GM23338 (cell line): ENCODE measurements around the gene NVL. TPM values are rescaled to one million over a fixed set of nuclear protein-coding genes. Genes with fewer than 3 reads are reported as not detected.

ENCODE experiments used
- ATAC-seq: fragments of 200-7000 bp; cut with Tn5 transposase; 3 replicates; pipeline ENCODE4 v1.9.1; 2020
- DNase-seq: peaks from one replicate; pipeline ENCODE4 v3.0.0-alpha.2; 2015; ENCODE audit warnings: low spot score
- H2AFZ ChIP-seq: fragments of 200-600 bp; sonication (generic); 2 replicates; pipeline ENCODE4 v1.8.0; 2016; ENCODE audit warnings: antibody characterized with exemption, mild to moderate bottlenecking, moderate library complexity
- H3F3A ChIP-seq: fragments of 200-600 bp; sonication (generic); replicated peaks from 2 replicates; pipeline ENCODE4 v1.8.0; 2017; ENCODE audit warnings: antibody characterized with exemption, mixed run types, low read depth
- H3K27ac ChIP-seq: fragments of 200-600 bp; sonication (generic); 2 replicates; pipeline ENCODE4 v1.6.1; 2016; ENCODE audit warnings: low read depth
- H3K27me3 ChIP-seq: fragments of 200-600 bp; sonication (generic); 2 replicates; pipeline ENCODE4 v1.8.0; 2016; ENCODE audit warnings: mild to moderate bottlenecking, mixed run types, moderate library complexity; ENCODE audit not compliant: insufficient read depth
- H3K36me3 ChIP-seq: fragments of 200-600 bp; sonication (generic); 2 replicates; pipeline ENCODE4 v1.8.0; 2016; ENCODE audit warnings: mild to moderate bottlenecking; ENCODE audit not compliant: insufficient read depth
- H3K4me1 ChIP-seq: fragments of 200-600 bp; sonication (generic); 2 replicates; pipeline ENCODE4 v1.8.0; 2016; ENCODE audit warnings: mild to moderate bottlenecking, moderate library complexity; ENCODE audit not compliant: insufficient read depth
- H3K4me2 ChIP-seq: fragments of 200-600 bp; sonication (generic); 2 replicates; pipeline ENCODE4 v1.7.1; 2017; ENCODE audit warnings: mixed run types
- H3K4me3 ChIP-seq: fragments of 200-600 bp; sonication (generic); 2 replicates; pipeline ENCODE4 v1.6.1; 2016; ENCODE audit warnings: mixed run types
- H3K79me2 ChIP-seq: fragments of 200-600 bp; sonication (generic); replicated peaks from 2 replicates; pipeline ENCODE4 v1.8.0; 2017; ENCODE audit warnings: mild to moderate bottlenecking; ENCODE audit not compliant: insufficient read depth
- H3K9me2 ChIP-seq: fragments of 200-600 bp; sonication (generic); 2 replicates; pipeline ENCODE4 v1.8.0; 2017; ENCODE audit not compliant: insufficient read depth
- H4K20me1 ChIP-seq: fragments of 200-600 bp; sonication (generic); replicated peaks from 2 replicates; pipeline ENCODE4 v1.8.0; 2017; ENCODE audit warnings: mild to moderate bottlenecking; ENCODE audit not compliant: insufficient read depth
- H3K27ac Mint-ChIP-seq: 2 replicates; pipeline ENCODE4 v1.8.0; 2020; ENCODE audit warnings: inconsistent platforms, mild to moderate bottlenecking, moderate library complexity, mixed read lengths
- H3K27me3 Mint-ChIP-seq: 3 replicates; pipeline ENCODE4 v1.8.0; 2022; ENCODE audit warnings: low read depth, mild to moderate bottlenecking, moderate library complexity, mixed read lengths, inconsistent platforms; ENCODE audit not compliant: insufficient read depth, poor library complexity
- H3K36me3 Mint-ChIP-seq: 3 replicates; pipeline ENCODE4 v1.8.0; 2021; ENCODE audit warnings: low read depth, mild to moderate bottlenecking, inconsistent platforms, moderate library complexity, mixed read lengths
- H3K4me1 Mint-ChIP-seq: 3 replicates; pipeline ENCODE4 v1.8.0; 2020; ENCODE audit warnings: mild to moderate bottlenecking, inconsistent platforms, mixed read lengths
- H3K4me3 Mint-ChIP-seq: 3 replicates; pipeline ENCODE4 v1.8.0; 2021; ENCODE audit warnings: moderate library complexity, mild to moderate bottlenecking, inconsistent platforms, mixed read lengths
- H3K9me3 Mint-ChIP-seq: 3 replicates; pipeline ENCODE4 v1.8.0; 2020; ENCODE audit warnings: moderate library complexity, mild to moderate bottlenecking, inconsistent platforms, mixed read lengths
- CREB1 ChIP-seq: fragments of 250-450 bp; sonication (Bioruptor Pico); IDR thresholded peaks from 2 replicates; pipeline ENCODE4 v1.5.0; 2020; ENCODE audit warnings: low read depth, mild to moderate bottlenecking, moderate library complexity
- EZH2 ChIP-seq: fragments of 200-600 bp; sonication (generic); IDR thresholded peaks from one replicate; pipeline ENCODE4 v1.8.0; 2017; ENCODE audit warnings: antibody characterized with exemption, mild to moderate bottlenecking, low read depth; ENCODE audit not compliant: unreplicated experiment
- EZH2phosphoT487 ChIP-seq: fragments of 200-600 bp; sonication (generic); IDR thresholded peaks from one replicate; pipeline ENCODE4 v1.8.1; 2018; ENCODE audit warnings: antibody characterized with exemption; ENCODE audit not compliant: unreplicated experiment
- JUNB ChIP-seq: IDR thresholded peaks from one replicate; pipeline ENCODE4 v1.6.1; 2016; ENCODE audit warnings: antibody characterized with exemption; ENCODE audit not compliant: unreplicated experiment
- NANOG ChIP-seq: IDR thresholded peaks from 2 replicates; pipeline ENCODE4 v1.6.1; 2016; ENCODE audit warnings: antibody characterized with exemption, borderline replicate concordance
- POLR2AphosphoS5 ChIP-seq: IDR thresholded peaks from 2 replicates; pipeline ENCODE4 v1.6.1; 2016; ENCODE audit warnings: antibody characterized with exemption, low read depth
- ZNF114 ChIP-seq: fragments of 250-450 bp; sonication (Bioruptor Pico); IDR thresholded peaks from 2 replicates; pipeline ENCODE4 v1.5.0; 2020; ENCODE audit warnings: mild to moderate bottlenecking, moderate library complexity
- ZNF331 ChIP-seq: fragments of 250-450 bp; sonication (Bioruptor Pico); IDR thresholded peaks from 2 replicates; pipeline ENCODE4 v1.5.0; 2020; ENCODE audit warnings: low read depth, mild to moderate bottlenecking, moderate library complexity
- polyA plus RNA-seq: library from polyadenylated mRNA; unstranded; fragments of >200 nt; fragmentation: Nextera tagmentation; extraction: Ambion mirVana; gene quantifications from 2 replicates; pipeline ENCODE4 v1.2.1, GENCODE V29; 2016
- total RNA-seq: library from RNA; depleted of rRNA; stranded (reverse); fragments of >200 nt; shearing (Covaris generic); gene quantifications from 2 replicates; pipeline ENCODE4 v1.2.3, GENCODE V29; 2014
- TF ChIP-seq, protein P1 (sequence below), 2 experiments: fragments of 200-600 bp in 1 of 2; sonication (generic) in 1 of 2; conservative IDR thresholded peaks; 2 replicates each; pipeline versions ENCODE4 v1.5.1 to v1.6.1; 2016 to 2017; ENCODE audit warnings: antibody characterized with exemption in 2 of 2, low read depth in 2 of 2, mild to moderate bottlenecking in 2 of 2, moderate library complexity in 1 of 2
- TF ChIP-seq, protein P2 (sequence below): fragments of 250-450 bp; sonication (Bioruptor Pico); IDR thresholded peaks from 2 replicates; pipeline ENCODE4 v1.5.0; 2020; ENCODE audit warnings: mild to moderate bottlenecking, moderate library complexity
- TF ChIP-seq, protein P3 (sequence below): IDR thresholded peaks from one replicate; pipeline ENCODE4 v1.6.1; 2018; ENCODE audit warnings: antibody characterized with exemption; ENCODE audit not compliant: unreplicated experiment
- TF ChIP-seq, protein P4 (sequence below): IDR thresholded peaks from 2 replicates; pipeline ENCODE4 v1.6.1; 2016; ENCODE audit warnings: antibody characterized with exemption

NVL gene
- total and polyA plus RNA-seq, 2 experiments from 2014 or later: 44.4 to 71.7 TPM

DNA sequence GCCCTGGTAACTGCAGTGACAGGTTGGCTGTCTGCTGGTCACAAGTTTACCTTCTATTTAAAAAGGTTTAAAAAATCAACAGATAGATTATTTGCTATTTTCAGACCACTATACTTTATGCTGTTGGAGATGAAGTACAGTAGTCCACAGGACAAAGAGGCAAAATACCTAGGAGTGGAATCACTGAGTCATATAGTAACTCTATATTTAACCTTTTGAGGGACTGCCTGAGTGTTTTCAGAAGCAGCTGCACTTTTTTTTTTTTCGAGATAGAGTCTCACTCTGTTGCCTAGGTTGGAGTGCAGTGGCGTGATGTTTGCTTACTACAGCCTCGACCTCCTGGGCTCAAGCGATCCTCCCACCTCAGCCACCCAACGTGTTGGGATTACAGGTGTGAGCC lies 38.4 kb upstream of the NVL start:
- H2AFZ ChIP-seq: no peak overlapping the region
- no peaks in the 10 kb centered on the region for H3K27me3 ChIP-seq
- peaks cover 33% of the 10 kb centered on the region for H3K79me2 ChIP-seq
- H3K4me2 ChIP-seq: no peak overlapping the region
- no peaks in the 10 kb centered on the region for H3K9me2 ChIP-seq
- Mint-ChIP-seq H3K9me3 (no peaks in the 10 kb centered on the region), H3K4me3 (no peak overlapping the region), H3K4me1 (no peaks in the 10 kb centered on the region), H3K36me3 (peaks cover 84% of the 10 kb centered on the region), H3K27ac (no peak overlapping the region), H3K27me3 (no peaks in the 10 kb centered on the region)
- no peak overlapping the region for H3K27ac ChIP-seq
- TF ChIP-seq ZNF114 (no peak), NANOG (no peak), JUNB (no peak), EZH2phosphoT487 (no peak), EZH2 (no peak), ZNF331 (CRISPR knock-in tag) (no peak), CREB1 (CRISPR knock-in tag) (no peak), POLR2AphosphoS5 (no peak)
- TF ChIP-seq, protein P1, sequence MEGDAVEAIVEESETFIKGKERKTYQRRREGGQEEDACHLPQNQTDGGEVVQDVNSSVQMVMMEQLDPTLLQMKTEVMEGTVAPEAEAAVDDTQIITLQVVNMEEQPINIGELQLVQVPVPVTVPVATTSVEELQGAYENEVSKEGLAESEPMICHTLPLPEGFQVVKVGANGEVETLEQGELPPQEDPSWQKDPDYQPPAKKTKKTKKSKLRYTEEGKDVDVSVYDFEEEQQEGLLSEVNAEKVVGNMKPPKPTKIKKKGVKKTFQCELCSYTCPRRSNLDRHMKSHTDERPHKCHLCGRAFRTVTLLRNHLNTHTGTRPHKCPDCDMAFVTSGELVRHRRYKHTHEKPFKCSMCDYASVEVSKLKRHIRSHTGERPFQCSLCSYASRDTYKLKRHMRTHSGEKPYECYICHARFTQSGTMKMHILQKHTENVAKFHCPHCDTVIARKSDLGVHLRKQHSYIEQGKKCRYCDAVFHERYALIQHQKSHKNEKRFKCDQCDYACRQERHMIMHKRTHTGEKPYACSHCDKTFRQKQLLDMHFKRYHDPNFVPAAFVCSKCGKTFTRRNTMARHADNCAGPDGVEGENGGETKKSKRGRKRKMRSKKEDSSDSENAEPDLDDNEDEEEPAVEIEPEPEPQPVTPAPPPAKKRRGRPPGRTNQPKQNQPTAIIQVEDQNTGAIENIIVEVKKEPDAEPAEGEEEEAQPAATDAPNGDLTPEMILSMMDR (conservative IDR thresholded peaks at IDR 0.05; ENCODE audit: low read depth in 2 of 2): no peak
- TF ChIP-seq, protein P2, sequence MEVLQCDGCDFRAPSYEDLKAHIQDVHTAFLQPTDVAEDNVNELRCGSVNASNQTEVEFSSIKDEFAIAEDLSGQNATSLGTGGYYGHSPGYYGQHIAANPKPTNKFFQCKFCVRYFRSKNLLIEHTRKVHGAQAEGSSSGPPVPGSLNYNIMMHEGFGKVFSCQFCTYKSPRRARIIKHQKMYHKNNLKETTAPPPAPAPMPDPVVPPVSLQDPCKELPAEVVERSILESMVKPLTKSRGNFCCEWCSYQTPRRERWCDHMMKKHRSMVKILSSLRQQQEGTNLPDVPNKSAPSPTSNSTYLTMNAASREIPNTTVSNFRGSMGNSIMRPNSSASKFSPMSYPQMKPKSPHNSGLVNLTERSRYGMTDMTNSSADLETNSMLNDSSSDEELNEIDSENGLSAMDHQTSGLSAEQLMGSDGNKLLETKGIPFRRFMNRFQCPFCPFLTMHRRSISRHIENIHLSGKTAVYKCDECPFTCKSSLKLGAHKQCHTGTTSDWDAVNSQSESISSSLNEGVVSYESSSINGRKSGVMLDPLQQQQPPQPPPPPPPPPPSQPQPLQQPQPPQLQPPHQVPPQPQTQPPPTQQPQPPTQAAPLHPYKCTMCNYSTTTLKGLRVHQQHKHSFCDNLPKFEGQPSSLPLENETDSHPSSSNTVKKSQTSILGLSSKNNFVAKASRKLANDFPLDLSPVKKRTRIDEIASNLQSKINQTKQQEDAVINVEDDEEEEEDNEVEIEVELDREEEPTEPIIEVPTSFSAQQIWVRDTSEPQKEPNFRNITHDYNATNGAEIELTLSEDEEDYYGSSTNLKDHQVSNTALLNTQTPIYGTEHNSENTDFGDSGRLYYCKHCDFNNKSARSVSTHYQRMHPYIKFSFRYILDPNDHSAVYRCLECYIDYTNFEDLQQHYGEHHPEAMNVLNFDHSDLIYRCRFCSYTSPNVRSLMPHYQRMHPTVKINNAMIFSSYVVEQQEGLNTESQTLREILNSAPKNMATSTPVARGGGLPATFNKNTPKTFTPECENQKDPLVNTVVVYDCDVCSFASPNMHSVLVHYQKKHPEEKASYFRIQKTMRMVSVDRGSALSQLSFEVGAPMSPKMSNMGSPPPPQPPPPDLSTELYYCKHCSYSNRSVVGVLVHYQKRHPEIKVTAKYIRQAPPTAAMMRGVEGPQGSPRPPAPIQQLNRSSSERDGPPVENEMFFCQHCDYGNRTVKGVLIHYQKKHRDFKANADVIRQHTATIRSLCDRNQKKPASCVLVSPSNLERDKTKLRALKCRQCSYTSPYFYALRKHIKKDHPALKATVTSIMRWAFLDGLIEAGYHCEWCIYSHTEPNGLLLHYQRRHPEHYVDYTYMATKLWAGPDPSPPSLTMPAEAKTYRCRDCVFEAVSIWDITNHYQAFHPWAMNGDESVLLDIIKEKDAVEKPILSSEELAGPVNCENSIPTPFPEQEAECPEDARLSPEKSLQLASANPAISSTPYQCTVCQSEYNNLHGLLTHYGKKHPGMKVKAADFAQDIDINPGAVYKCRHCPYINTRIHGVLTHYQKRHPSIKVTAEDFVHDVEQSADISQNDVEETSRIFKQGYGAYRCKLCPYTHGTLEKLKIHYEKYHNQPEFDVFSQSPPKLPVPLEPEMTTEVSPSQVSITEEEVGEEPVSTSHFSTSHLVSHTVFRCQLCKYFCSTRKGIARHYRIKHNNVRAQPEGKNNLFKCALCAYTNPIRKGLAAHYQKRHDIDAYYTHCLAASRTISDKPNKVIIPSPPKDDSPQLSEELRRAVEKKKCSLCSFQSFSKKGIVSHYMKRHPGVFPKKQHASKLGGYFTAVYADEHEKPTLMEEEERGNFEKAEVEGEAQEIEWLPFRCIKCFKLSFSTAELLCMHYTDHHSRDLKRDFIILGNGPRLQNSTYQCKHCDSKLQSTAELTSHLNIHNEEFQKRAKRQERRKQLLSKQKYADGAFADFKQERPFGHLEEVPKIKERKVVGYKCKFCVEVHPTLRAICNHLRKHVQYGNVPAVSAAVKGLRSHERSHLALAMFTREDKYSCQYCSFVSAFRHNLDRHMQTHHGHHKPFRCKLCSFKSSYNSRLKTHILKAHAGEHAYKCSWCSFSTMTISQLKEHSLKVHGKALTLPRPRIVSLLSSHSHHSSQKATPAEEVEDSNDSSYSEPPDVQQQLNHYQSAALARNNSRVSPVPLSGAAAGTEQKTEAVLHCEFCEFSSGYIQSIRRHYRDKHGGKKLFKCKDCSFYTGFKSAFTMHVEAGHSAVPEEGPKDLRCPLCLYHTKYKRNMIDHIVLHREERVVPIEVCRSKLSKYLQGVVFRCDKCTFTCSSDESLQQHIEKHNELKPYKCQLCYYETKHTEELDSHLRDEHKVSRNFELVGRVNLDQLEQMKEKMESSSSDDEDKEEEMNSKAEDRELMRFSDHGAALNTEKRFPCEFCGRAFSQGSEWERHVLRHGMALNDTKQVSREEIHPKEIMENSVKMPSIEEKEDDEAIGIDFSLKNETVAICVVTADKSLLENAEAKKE (CRISPR knock-in tag): no peak
- TF ChIP-seq, protein P3, sequence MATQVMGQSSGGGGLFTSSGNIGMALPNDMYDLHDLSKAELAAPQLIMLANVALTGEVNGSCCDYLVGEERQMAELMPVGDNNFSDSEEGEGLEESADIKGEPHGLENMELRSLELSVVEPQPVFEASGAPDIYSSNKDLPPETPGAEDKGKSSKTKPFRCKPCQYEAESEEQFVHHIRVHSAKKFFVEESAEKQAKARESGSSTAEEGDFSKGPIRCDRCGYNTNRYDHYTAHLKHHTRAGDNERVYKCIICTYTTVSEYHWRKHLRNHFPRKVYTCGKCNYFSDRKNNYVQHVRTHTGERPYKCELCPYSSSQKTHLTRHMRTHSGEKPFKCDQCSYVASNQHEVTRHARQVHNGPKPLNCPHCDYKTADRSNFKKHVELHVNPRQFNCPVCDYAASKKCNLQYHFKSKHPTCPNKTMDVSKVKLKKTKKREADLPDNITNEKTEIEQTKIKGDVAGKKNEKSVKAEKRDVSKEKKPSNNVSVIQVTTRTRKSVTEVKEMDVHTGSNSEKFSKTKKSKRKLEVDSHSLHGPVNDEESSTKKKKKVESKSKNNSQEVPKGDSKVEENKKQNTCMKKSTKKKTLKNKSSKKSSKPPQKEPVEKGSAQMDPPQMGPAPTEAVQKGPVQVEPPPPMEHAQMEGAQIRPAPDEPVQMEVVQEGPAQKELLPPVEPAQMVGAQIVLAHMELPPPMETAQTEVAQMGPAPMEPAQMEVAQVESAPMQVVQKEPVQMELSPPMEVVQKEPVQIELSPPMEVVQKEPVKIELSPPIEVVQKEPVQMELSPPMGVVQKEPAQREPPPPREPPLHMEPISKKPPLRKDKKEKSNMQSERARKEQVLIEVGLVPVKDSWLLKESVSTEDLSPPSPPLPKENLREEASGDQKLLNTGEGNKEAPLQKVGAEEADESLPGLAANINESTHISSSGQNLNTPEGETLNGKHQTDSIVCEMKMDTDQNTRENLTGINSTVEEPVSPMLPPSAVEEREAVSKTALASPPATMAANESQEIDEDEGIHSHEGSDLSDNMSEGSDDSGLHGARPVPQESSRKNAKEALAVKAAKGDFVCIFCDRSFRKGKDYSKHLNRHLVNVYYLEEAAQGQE: no peak
- TF ChIP-seq, protein P4, sequence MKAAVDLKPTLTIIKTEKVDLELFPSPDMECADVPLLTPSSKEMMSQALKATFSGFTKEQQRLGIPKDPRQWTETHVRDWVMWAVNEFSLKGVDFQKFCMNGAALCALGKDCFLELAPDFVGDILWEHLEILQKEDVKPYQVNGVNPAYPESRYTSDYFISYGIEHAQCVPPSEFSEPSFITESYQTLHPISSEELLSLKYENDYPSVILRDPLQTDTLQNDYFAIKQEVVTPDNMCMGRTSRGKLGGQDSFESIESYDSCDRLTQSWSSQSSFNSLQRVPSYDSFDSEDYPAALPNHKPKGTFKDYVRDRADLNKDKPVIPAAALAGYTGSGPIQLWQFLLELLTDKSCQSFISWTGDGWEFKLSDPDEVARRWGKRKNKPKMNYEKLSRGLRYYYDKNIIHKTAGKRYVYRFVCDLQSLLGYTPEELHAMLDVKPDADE: no peak
- peaks cover 14% of the 10 kb centered on the region; the same call in 1 of the 2 replicates for H3F3A ChIP-seq
- no peak for DNase-seq
- no peak for ATAC-seq
- H3K4me1 ChIP-seq: no peaks in the 10 kb centered on the region
- peaks cover 25% of the 10 kb centered on the region for H4K20me1 ChIP-seq
- no peak overlapping the region for H3K4me3 ChIP-seq
- H3K36me3 ChIP-seq: peaks cover 53% of the 10 kb centered on the region
